ENCODE results near the gene TBCCD1. TPM values are rescaled to one million over a fixed set of nuclear protein-coding genes. Genes with fewer than 3 reads are reported as not detected.

Gene TBCCD1
- polyA plus RNA-seq, 1 donor (not counting 4 experiments of a cell fraction or from before 2014, with no cell fraction given) = 15.8 TPM

- Histone ChIP-seq H3K36me3 (ENCODE audit: control insufficient read depth in 2 of 2, extremely low read depth in 1 of 2, insufficient read depth in 2 of 2, low read length in 2 of 2) (no peaks in the 10 kb centered on the region), H3K79me2 (ENCODE audit: control insufficient read depth, insufficient read depth, low read length) (no peaks in the 10 kb centered on the region), H3K4me1 (ENCODE audit: control insufficient read depth, extremely low read depth, insufficient read depth, low read length) (peaks cover 15% of the 10 kb centered on the region), H3K27ac (ENCODE audit: control insufficient read depth, insufficient read depth, low read length) (no peak overlapping the region), H4K20me1 (ENCODE audit: control insufficient read depth, extremely low read depth, insufficient read depth, low read length) (no peaks in the 10 kb centered on the region), H3K9me1 (ENCODE audit: control insufficient read depth, extremely low read depth, insufficient read depth, low read length) (no peaks in the 10 kb centered on the region), H3K4me3 (ENCODE audit: control insufficient read depth in 2 of 3, extremely low read depth in 1 of 3, insufficient read depth in 2 of 3, low read depth in 1 of 3, low read length in 3 of 3) (no peak overlapping the region), H3K9me3 (ENCODE audit: control insufficient read depth, low read depth, low read length) (no peaks in the 10 kb centered on the region), H3K9ac (ENCODE audit: control insufficient read depth, extremely low read depth, insufficient read depth, low read length) (no peak overlapping the region), H2AFZ (ENCODE audit: control insufficient read depth, low read length) (no peak overlapping the region), H3K27me3 (ENCODE audit: control insufficient read depth, extremely low read depth, insufficient read depth, low read length) (no peaks in the 10 kb centered on the region), H3K4me2 (ENCODE audit: control insufficient read depth, extremely low read depth, insufficient read depth, low read depth, low read length) (peak overlapping the region; percentile 0)
- DNase-seq (ENCODE audit: low read depth, low spot score) (no peak), FAIRE-seq (peak; percentile 51)
- dilution Hi-C loops (cut with MboI; ENCODE audit: extremely low pct_ligation_motif_present, low sequenced_read_pairs) = no loop called here
- TF ChIP-seq EZH2 (IDR thresholded peaks at IDR 0.05; ENCODE audit: low read length) = no peak
- TF ChIP-seq, protein P1, sequence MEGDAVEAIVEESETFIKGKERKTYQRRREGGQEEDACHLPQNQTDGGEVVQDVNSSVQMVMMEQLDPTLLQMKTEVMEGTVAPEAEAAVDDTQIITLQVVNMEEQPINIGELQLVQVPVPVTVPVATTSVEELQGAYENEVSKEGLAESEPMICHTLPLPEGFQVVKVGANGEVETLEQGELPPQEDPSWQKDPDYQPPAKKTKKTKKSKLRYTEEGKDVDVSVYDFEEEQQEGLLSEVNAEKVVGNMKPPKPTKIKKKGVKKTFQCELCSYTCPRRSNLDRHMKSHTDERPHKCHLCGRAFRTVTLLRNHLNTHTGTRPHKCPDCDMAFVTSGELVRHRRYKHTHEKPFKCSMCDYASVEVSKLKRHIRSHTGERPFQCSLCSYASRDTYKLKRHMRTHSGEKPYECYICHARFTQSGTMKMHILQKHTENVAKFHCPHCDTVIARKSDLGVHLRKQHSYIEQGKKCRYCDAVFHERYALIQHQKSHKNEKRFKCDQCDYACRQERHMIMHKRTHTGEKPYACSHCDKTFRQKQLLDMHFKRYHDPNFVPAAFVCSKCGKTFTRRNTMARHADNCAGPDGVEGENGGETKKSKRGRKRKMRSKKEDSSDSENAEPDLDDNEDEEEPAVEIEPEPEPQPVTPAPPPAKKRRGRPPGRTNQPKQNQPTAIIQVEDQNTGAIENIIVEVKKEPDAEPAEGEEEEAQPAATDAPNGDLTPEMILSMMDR (optimal IDR thresholded peaks at IDR 0.05 in 1 of 3, IDR thresholded peaks at IDR 0.05 in 1 of 3, conservative IDR thresholded peaks at IDR 0.05 in 1 of 3; ENCODE audit: extremely low read depth in 1 of 3, insufficient read depth in 2 of 3, low read length in 3 of 3) = no peak
Observed at GRCh38 chr3:186605078-186605477, 37.9 kb upstream of the TBCCD1 start.

DNA sequence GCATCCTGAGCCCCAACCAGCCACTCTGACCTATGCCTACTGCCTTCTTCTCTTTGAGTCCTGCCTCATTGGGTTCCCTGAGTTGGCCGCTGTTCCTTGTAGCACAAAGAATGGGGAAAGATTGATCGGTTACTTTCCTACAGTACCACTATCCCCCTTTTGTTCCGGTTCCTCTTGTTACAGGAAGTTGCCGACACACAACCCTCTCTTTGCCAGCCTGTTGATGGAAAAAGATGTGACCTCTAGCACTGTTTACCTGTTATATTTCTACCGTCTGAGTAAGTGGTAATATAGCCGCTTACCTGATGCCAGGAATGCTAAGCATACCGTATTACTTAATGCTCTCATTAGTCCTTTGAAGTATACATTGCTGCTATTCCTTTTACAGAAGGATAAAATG, 36.0 kb upstream of the TBCCD1 start:
- Histone ChIP-seq H3K4me3 (ENCODE audit: control insufficient read depth in 2 of 3, extremely low read depth in 1 of 3, insufficient read depth in 2 of 3, low read depth in 1 of 3, low read length in 3 of 3) (no peak overlapping the region), H3K4me2 (ENCODE audit: control insufficient read depth, extremely low read depth, insufficient read depth, low read depth, low read length) (no peak overlapping the region), H3K9me1 (ENCODE audit: control insufficient read depth, extremely low read depth, insufficient read depth, low read length) (no peaks in the 10 kb centered on the region), H3K9ac (ENCODE audit: control insufficient read depth, extremely low read depth, insufficient read depth, low read length) (no peak overlapping the region), H3K9me3 (ENCODE audit: control insufficient read depth, low read depth, low read length) (no peaks in the 10 kb centered on the region), H3K36me3 (ENCODE audit: control insufficient read depth in 2 of 2, extremely low read depth in 1 of 2, insufficient read depth in 2 of 2, low read length in 2 of 2) (no peaks in the 10 kb centered on the region), H3K79me2 (ENCODE audit: control insufficient read depth, insufficient read depth, low read length) (no peaks in the 10 kb centered on the region), H3K27me3 (ENCODE audit: control insufficient read depth, extremely low read depth, insufficient read depth, low read length) (no peaks in the 10 kb centered on the region), H3K4me1 (ENCODE audit: control insufficient read depth, extremely low read depth, insufficient read depth, low read length) (peaks cover 8% of the 10 kb centered on the region), H4K20me1 (ENCODE audit: control insufficient read depth, extremely low read depth, insufficient read depth, low read length) (no peaks in the 10 kb centered on the region), H2AFZ (ENCODE audit: control insufficient read depth, low read length) (no peak overlapping the region), H3K27ac (ENCODE audit: control insufficient read depth, insufficient read depth, low read length) (no peak overlapping the region)
- dilution Hi-C loops (cut with MboI; ENCODE audit: extremely low pct_ligation_motif_present, low sequenced_read_pairs) = no loop called here
- DNase-seq (ENCODE audit: low read depth, low spot score) = no peak
- no peak for TF ChIP-seq EZH2 (IDR thresholded peaks at IDR 0.05; ENCODE audit: low read length)
- TF ChIP-seq, protein P1 (optimal IDR thresholded peaks at IDR 0.05 in 1 of 3, IDR thresholded peaks at IDR 0.05 in 1 of 3, conservative IDR thresholded peaks at IDR 0.05 in 1 of 3; ENCODE audit: extremely low read depth in 1 of 3, insufficient read depth in 2 of 3, low read length in 3 of 3) = no peak
- no peak for FAIRE-seq
